Right renal pelvis (tissue), 4 donors: ENCODE measurements around the gene TPH2. TPM values are rescaled to one million over a fixed set of nuclear protein-coding genes. Genes with fewer than 3 reads are reported as not detected.

ENCODE experiments used
- DNase-seq, 4 donors: peaks; one replicate each; pipeline ENCODE4 v3.0.0-alpha.2; 2013; ENCODE audit warnings: low read depth in 4 of 4, low spot score in 3 of 4, missing footprints in 1 of 4
- polyA plus RNA-seq, 4 donors: library from polyadenylated mRNA; unstranded; fragments of 120-200 nt; gene quantifications; one replicate each; pipeline ENCODE4 v1.2.1, GENCODE V29; 2013; ENCODE audit not compliant: insufficient read length in 4 of 4

The TPH2 gene
- polyA plus RNA-seq, 4 donors = 0.10 to 0.23 TPM; not detected in 2

DNA sequence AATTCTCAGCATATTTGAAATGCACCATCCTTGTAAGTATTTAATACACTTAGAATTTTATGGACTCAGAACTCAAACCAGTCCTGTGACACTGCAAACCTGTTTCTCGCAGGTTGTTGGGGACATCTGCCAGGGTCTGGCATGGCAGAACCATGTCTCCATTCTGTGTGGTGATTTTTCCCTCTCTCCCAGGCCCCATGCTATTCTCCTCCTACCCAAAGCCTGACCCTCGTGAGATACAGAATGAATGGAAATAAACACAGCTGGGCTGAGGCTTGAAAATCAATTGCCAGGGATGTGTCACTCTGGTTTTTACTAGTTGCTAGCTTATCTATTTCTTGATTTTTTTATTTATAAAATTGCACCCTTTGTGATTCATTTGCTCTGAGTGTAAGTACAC is 19.8 kb downstream of the TPH2 start:
- DNase-seq = no peak

GRCh38 chr12:71958993-71959578 is 20.4 kb downstream of the TPH2 start:
- no peak for DNase-seq

- no peak for DNase-seq
Measured at GRCh38 chr12:71967211-71967610, 28.6 kb downstream of the TPH2 start.

DNA sequence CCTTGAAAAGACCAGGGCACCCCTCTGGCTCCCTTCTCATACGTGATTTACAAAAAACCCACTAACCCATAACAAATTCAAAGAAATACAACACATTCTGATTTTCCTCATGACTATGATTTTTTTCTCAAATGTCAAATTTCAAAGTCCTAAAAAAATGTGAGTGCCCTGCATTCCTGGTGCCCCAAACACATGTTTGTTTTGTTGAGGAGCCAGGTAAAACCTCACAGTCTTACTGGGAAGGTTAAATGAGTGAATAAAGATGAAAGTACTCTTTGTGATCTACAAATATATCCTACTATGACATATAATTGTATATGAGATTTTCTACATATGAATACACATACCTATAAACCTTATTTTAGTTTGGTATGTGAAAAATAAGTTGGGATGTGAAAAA is 30.7 kb downstream of the TPH2 start:
- no peak for DNase-seq

DNA sequence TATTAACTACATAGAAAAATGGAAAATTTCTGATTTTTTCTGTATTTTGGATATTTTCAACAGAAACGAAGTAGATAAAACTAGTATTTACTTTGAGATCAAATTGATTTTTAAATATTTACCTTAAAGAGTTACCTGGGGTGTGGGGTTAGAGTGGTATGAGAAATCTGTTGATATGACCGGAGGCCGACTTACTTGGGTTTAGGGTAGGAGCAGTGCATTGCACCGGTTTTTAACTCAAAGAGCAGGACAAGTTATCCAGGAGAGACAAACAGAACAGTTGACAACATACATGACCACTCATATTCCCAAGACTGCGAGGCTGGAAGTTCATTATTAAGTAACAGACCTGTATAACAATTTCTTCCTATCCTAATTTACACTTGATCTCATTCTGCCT is 31.4 kb downstream of the TPH2 start:
- no peak for DNase-seq

- DNase-seq = no peak
Measured at GRCh38 chr12:71972441-71973074, 33.9 kb downstream of the TPH2 start.

DNA sequence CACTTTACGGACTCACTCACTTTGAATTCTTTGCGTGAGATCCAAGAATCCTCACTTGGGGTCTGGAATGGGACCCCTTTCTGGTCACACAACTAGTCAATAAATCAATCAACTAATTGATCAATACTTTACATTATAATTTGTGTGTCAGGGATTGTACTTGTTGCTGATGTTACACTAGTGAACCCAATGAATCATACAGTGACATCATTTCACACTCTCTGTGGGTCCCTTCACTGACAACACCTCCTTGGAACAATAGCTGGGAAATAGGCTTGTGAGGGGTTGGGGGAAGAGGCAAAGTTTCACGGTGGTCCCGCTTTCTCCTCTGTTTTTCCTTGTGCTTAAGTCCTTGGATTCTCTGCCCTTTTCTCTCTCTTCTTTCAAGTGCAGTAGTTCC is 35.0 kb downstream of the TPH2 start:
- DNase-seq = no peak

GRCh38 chr12:71980538-71980937 is 41.9 kb downstream of the TPH2 start:
- DNase-seq = no peak

GRCh38 chr12:71981149-71981548 is 42.5 kb downstream of the TPH2 start:
- no peak for DNase-seq

DNA sequence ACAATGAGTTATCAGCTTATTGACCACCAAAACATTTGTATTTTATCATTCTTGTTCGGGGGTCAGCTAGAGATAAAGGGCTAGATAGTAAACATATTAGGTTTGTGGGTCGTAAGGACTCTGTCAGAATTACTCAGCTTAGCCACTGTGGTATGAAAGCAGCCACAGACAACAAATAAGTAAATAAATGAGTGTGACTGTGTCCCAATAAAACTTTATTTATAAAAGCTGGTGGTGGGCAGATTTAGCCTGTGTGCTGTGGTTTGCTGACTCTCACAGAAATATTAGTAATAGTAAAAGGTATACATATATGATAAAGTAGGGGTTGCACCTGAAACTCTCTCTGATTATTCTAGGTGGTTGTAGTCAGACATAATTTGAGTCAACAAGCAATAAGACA is 56.1 kb downstream of the TPH2 start:
- DNase-seq = no peak

- DNase-seq = no peak
Measured at GRCh38 chr12:71999795-72000194, 61.1 kb downstream of the TPH2 start.

- no peak for DNase-seq
Measured at GRCh38 chr12:72000969-72001648, 62.5 kb downstream of the TPH2 start.

GRCh38 chr12:72006766-72007165 is 68.1 kb downstream of the TPH2 start:
- DNase-seq = no peak

DNA sequence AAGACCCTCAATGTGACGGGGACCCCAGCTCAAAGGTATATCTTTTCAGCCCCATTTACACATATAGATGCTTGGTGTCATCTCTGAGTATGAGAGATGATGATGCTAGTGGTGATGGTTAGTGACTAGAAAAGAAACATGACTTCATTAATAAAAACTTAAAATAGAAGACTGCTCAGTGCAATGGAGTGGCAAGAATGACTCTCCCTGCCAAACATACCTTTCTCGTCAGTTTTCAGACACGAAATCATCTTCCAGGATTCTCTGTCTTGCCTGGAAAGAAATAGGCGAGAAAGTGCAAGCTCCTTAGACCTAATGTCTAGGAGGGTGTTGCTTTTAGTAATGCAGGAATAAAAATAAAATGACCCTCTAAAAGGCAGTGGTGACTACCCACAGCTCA is 71.7 kb downstream of the TPH2 start:
- no peak for DNase-seq

DNA sequence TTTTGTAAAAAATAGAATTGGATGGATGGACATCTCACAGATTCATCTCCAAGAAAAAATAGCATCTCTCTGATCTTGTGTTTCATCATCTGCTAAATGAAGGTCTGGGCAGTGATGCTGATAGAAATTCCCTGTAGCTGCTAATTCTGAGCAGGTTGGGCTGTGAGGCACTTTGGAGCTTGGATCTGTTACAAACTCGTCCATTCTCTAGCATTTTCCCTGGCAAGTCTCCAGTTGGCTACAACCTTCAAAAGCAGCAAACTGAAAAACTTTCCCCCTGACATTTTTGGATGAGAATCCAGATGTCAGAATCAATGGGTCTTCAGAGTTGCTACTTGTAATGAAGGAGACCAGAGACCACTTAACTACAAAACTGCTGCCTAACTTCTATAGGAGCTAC is 72.7 kb downstream of the TPH2 start:
- DNase-seq = no peak

- no peak for DNase-seq
Measured at GRCh38 chr12:72012874-72013273, 74.2 kb downstream of the TPH2 start.

- DNase-seq = no peak
Measured at GRCh38 chr12:72015895-72016294, 77.2 kb downstream of the TPH2 start.

DNA sequence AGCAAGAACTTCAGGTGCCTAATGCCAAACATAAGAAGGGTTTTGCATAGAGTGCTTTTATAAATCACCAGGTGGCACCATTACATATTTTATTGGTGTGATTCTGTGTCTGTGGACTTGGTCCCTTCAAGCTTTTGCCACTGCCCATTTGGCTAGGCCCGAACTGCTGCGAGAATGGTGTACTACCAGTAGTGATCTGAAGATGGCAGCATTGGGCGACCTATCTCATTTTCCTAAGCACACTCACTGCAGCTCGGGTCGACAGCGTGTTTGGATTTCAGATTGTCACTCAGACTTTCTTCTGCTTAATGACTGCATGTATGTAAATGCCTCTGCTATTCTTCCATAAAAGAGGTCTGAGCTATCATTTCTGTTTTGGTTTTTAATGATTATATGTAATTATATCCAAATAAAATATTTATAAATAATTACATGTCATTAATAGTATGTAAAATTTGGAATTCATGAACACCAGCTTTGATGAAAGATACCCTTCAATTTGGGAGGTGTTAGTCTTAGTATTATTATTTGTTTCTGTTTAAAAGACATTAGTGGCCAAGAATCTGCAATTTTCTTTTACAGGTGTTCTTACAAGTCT is 78.5 kb downstream of the TPH2 start:
- DNase-seq = peak; percentile 44 to 57 (median 52)

DNA sequence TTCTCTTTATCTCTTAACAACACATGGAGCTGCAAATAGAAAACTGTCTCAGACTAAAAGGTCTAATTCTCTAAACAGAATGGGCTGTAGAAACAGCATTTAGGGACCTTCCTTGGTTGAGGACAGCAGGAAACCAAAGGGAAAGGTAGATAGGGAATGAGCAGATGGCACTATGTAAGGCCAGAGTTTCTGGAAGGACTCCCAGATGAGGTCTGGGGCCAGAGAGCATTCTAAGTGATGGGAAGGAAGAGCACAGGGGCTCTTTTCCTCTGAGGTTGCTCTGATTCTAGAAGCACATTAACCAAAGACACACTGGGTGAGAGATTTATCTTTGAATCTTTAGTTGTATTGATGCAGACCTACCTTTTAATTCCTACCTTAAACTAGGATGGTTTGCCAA is 79.4 kb downstream of the TPH2 start:
- DNase-seq = no peak

- DNase-seq = peak in 2 of 4 donors; percentile 5
Measured at GRCh38 chr12:72024613-72025012, 86.0 kb downstream of the TPH2 start.

DNA sequence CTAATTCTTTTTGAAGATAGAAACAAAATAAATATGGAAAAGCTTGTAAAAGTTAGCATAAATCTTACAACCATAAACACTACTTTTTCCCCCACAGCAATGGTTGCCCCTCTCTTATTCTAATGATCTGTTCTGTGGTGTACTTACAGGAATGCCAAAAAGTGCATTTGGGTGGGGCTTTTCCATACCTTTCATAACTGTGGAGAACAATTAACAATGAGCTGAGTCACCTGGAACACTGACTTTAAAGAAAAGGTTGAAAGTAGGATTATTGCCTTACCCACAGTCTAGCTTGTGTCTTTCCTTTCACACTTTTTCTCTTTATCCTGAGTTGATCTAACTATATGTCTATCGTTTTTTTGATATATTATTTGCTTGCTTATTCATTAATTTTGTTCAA is 86.9 kb downstream of the TPH2 start:
- DNase-seq = no peak

GRCh38 chr12:72028966-72029365 is 90.3 kb downstream of the TPH2 start:
- no peak for DNase-seq
